Skin of body (tissue), 2 donors: Measurements from ENCODE around the gene ZBTB46. TPM values are rescaled to one million over a fixed set of nuclear protein-coding genes. Genes with fewer than 3 reads are reported as not detected.
"Not testable (repeated sequence)": the region's sequence is repeated elsewhere in the genome, so short reads cannot be mapped to it uniquely, and the experiment has no call there.

Source experiments
- DNase-seq: peaks from one replicate; lab custom pipeline; 2025; lab: John Stamatoyannopoulos, UW
- total RNA-seq: library from RNA; depleted of rRNA; stranded (reverse); fragments of >200 nt; gene quantifications from one replicate; pipeline ENCODE4 v1.2.3, GENCODE V29; 2014

Gene ZBTB46
- total RNA-seq, 1 donor from 2014 or later, result 8.3 TPM

- DNase-seq, result no peak
Measured at GRCh38 chr20:63789836-63790571, 41.1 kb downstream of the ZBTB46 start.

GRCh38 chr20:63787749-63788148 is 43.3 kb downstream of the ZBTB46 start:
- DNase-seq, result no peak

GRCh38 chr20:63787302-63787701 is 43.8 kb downstream of the ZBTB46 start:
- no peak for DNase-seq

- no peak for DNase-seq
Measured at GRCh38 chr20:63785691-63786131, 45.4 kb downstream of the ZBTB46 start.

- no peak for DNase-seq
Measured at GRCh38 chr20:63783970-63784369, 47.1 kb downstream of the ZBTB46 start.

GRCh38 chr20:63782521-63782971 is 48.5 kb downstream of the ZBTB46 start:
- DNase-seq, result no peak

- no peak for DNase-seq
Measured at GRCh38 chr20:63782051-63782471, 49.0 kb downstream of the ZBTB46 start.

GRCh38 chr20:63781181-63781580 is 49.9 kb downstream of the ZBTB46 start:
- DNase-seq, result no peak

- no peak for DNase-seq
Measured at GRCh38 chr20:63778857-63779256, 52.2 kb downstream of the ZBTB46 start.

GRCh38 chr20:63778034-63778752 is 52.9 kb downstream of the ZBTB46 start:
- DNase-seq, result no peak

GRCh38 chr20:63777614-63778013 is 53.5 kb downstream of the ZBTB46 start:
- DNase-seq, result no peak

- DNase-seq, result not testable (repeated sequence)
Measured at GRCh38 chr20:63776875-63777274, 54.2 kb downstream of the ZBTB46 start.

GRCh38 chr20:63775096-63775978 is 55.7 kb downstream of the ZBTB46 start:
- peak; percentile 17 for DNase-seq

GRCh38 chr20:63774306-63774705 is 56.8 kb downstream of the ZBTB46 start:
- DNase-seq, result no peak

GRCh38 chr20:63773571-63774241 is 57.4 kb downstream of the ZBTB46 start:
- no peak for DNase-seq

- DNase-seq, result no peak
Measured at GRCh38 chr20:63772781-63773518, 58.1 kb downstream of the ZBTB46 start.

GRCh38 chr20:63771046-63771707 is 59.9 kb downstream of the ZBTB46 start:
- DNase-seq, result no peak

GRCh38 chr20:63769891-63770474 is 61.1 kb downstream of the ZBTB46 start:
- DNase-seq, result no peak
